Testis (tissue), 3 donors: ENCODE results near the gene SMAD6. TPM values are rescaled to one million over a fixed set of nuclear protein-coding genes. Genes with fewer than 3 reads are reported as not detected.
A peak's percentile ranks its signal among the peaks of the same experiment; 100 is the strongest.

Experiments used
- DNase-seq: peaks from one replicate; pipeline ENCODE4 v3.0.0-alpha.2; 2019
- H3K27ac ChIP-seq, 2 donors: fragments of 200-600 bp; sonication (generic); one replicate each; pipeline ENCODE4 v1.5.1; 2019
- H3K27me3 ChIP-seq: fragments of 200-600 bp; sonication (generic); one replicate; pipeline ENCODE4 v1.5.1; 2019
- H3K36me3 ChIP-seq: fragments of 200-600 bp; sonication (generic); one replicate; pipeline ENCODE4 v1.5.1; 2017; ENCODE audit warnings: low read depth; ENCODE audit errors: missing control alignments
- H3K4me1 ChIP-seq: fragments of 200-600 bp; sonication (generic); one replicate; pipeline ENCODE4 v1.5.1; 2019
- H3K4me3 ChIP-seq, 2 donors: fragments of 200-600 bp; sonication (generic); one replicate each; pipeline ENCODE4 v1.5.1; 2017 to 2019
- H3K9me3 ChIP-seq: fragments of 200-600 bp; sonication (generic); one replicate; pipeline ENCODE4 v1.5.1; 2017
- POLR2A ChIP-seq: fragments of 450-650 bp; IDR thresholded peaks from one replicate; pipeline ENCODE4 v1.6.1; 2017; ENCODE audit warnings: antibody characterized with exemption, mild to moderate bottlenecking, moderate library complexity
- WGBS, 2 donors: methylation state at CpG; one replicate each; pipeline ENCODE4 v1.1.5; 2018; 5-methylcytosine and 5-hydroxymethylcytosine counted together
- intact Hi-C: fragments of 100-400 bp; cut with DNase I; formaldehyde crosslinking; loops from one replicate; pipeline ENCODE4 v1.15.1; 2023; ENCODE audit warnings: low total_unique reads
- polyA plus RNA-seq: library from polyadenylated mRNA; stranded (reverse); fragments of 350-450 nt; fragmentation: Illumina TruSeq; extraction: RNeasy Lipid Tissue Mini Kit (QIAGEN cat#74804); gene quantifications from one replicate; pipeline ENCODE4 v1.2.3, GENCODE V29; 2014; ENCODE audit warnings: low read depth, low replicate concordance; ENCODE audit not compliant: insufficient read depth
- total RNA-seq, 2 donors: library from RNA; depleted of rRNA; stranded (reverse); fragments of >200 nt; gene quantifications; one replicate each; pipeline ENCODE4 v1.2.3, GENCODE V29; 2016
- TF ChIP-seq, protein P1 (sequence below), 3 experiments: fragments of 450-650 bp in 2 of 3; fragments of 200-600 bp in 1 of 3; sonication (generic) in 1 of 3; IDR thresholded peaks; one replicate each; pipeline ENCODE4 v1.5.1; 2016 to 2019; ENCODE audit warnings: antibody characterized with exemption in 3 of 3, mild to moderate bottlenecking in 2 of 3, moderate library complexity in 1 of 3

The SMAD6 gene
- total and polyA plus RNA-seq, 3 donors from 2014 or later: 3.2 to 19.4 (median 17.5) TPM

GRCh38 chr15:66657185-66658020, 44.6 kb upstream of the SMAD6 start:
- Histone ChIP-seq H3K9me3 (no peaks in the 10 kb centered on the region), H3K27ac (peak overlapping the region; percentile 19 to 54), H3K27me3 (no peaks in the 10 kb centered on the region), H3K4me3 (no peak overlapping the region), H3K36me3 (no peaks in the 10 kb centered on the region), H3K4me1 (peaks cover 14% of the 10 kb centered on the region)
- TF ChIP-seq POLR2A: no peak
- TF ChIP-seq, protein P1, sequence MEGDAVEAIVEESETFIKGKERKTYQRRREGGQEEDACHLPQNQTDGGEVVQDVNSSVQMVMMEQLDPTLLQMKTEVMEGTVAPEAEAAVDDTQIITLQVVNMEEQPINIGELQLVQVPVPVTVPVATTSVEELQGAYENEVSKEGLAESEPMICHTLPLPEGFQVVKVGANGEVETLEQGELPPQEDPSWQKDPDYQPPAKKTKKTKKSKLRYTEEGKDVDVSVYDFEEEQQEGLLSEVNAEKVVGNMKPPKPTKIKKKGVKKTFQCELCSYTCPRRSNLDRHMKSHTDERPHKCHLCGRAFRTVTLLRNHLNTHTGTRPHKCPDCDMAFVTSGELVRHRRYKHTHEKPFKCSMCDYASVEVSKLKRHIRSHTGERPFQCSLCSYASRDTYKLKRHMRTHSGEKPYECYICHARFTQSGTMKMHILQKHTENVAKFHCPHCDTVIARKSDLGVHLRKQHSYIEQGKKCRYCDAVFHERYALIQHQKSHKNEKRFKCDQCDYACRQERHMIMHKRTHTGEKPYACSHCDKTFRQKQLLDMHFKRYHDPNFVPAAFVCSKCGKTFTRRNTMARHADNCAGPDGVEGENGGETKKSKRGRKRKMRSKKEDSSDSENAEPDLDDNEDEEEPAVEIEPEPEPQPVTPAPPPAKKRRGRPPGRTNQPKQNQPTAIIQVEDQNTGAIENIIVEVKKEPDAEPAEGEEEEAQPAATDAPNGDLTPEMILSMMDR (IDR thresholded peaks at IDR 0.05): no peak
- WGBS, 2 donors: 47 to 56% methylated on average over 9 of the region's 9 CpGs
- DNase-seq: no peak
- intact Hi-C loops: no loop called here

DNA sequence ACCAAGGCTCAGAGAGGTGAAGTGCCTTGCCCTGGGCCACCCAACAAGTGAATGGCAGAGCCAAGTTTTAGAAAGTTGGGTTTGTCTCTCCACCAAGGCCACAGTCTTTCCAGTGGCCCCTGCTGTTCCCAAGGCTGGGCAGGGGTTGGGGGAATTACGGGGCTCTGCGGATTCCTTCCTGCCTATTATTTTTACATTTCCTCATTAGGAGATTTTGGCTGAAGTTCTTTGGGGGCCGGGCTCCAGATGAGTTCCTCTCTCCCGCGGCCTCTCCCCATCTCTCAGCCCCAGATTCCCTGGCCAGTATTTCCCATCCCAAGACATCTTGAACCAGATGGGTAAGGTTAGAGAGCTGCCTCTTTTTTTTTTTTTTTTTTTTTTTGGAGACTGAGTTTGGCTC, 44.0 kb upstream of the SMAD6 start:
- no peak overlapping the region for H3K4me3 ChIP-seq
- intact Hi-C loops: no loop called here
- 40 to 43% methylated on average over 5 of the region's 5 CpGs for WGBS, 2 donors
- TF ChIP-seq POLR2A: no peak
- TF ChIP-seq, protein P1 (IDR thresholded peaks at IDR 0.05): no peak
- no peaks in the 10 kb centered on the region for H3K27me3 ChIP-seq
- H3K27ac ChIP-seq: peak overlapping the region in 1 of 2 donors; percentile 54
- H3K4me1 ChIP-seq: peaks cover 14% of the 10 kb centered on the region
- no peaks in the 10 kb centered on the region for H3K9me3 ChIP-seq
- peak; percentile 75 for DNase-seq
- no peaks in the 10 kb centered on the region for H3K36me3 ChIP-seq

GRCh38 chr15:66658855-66659254, 43.2 kb upstream of the SMAD6 start:
- intact Hi-C loops: no loop called here
- no peak for DNase-seq
- peaks cover 14% of the 10 kb centered on the region for H3K4me1 ChIP-seq
- H3K27me3 ChIP-seq: no peaks in the 10 kb centered on the region
- H3K36me3 ChIP-seq: no peaks in the 10 kb centered on the region
- H3K27ac ChIP-seq: no peak overlapping the region
- H3K4me3 ChIP-seq: no peak overlapping the region
- WGBS, 2 donors: 77 to 88% methylated on average over 2 of the region's 2 CpGs
- H3K9me3 ChIP-seq: no peaks in the 10 kb centered on the region
- TF ChIP-seq, protein P1 (IDR thresholded peaks at IDR 0.05): no peak
- no peak for TF ChIP-seq POLR2A

DNA sequence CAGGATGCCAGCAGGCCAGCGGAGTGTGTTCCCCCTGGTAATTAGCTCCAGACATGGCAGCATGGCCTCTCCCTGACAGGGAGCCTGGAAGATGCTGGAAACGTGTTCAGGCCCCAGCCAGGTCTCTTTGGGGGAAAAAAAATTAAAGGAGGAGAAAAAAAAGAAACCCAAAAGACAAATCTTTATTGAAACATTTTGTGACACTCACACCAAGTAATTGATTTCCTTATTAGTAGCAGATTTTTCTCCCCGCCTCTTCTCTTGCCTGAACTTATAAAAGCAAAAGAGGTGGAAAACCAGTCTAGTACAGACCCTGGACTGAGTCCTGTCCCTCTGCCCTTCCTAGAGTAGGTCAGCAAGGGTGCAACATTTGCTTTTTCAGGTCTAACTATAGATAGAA, 42.7 kb upstream of the SMAD6 start:
- no peak for DNase-seq
- H3K9me3 ChIP-seq: no peaks in the 10 kb centered on the region
- H3K4me3 ChIP-seq: no peak overlapping the region
- H3K4me1 ChIP-seq: peaks cover 14% of the 10 kb centered on the region
- intact Hi-C loops: no loop called here
- no peak for TF ChIP-seq POLR2A
- TF ChIP-seq, protein P1 (IDR thresholded peaks at IDR 0.05): no peak
- no peaks in the 10 kb centered on the region for H3K36me3 ChIP-seq
- H3K27me3 ChIP-seq: no peaks in the 10 kb centered on the region
- H3K27ac ChIP-seq: no peak overlapping the region
- WGBS, 2 donors: 91% methylated on average over 3 of the region's 3 CpGs
